CD4-positive, alpha-beta T cell treated with Interleukin-12 subunit alpha and Interleukin-12 subunit beta, for 1 hour (primary cell): Measurements from ENCODE around the gene ZNF783.
A peak's percentile ranks its signal among the peaks of the same experiment; 100 is the strongest.

Experiments used
- DNase-seq: peaks from one replicate; pipeline ENCODE4 v3.0.0-alpha.2; 2020

The ZNF783 gene

GRCh38 chr7:149283321-149283720 lies 21.3 kb downstream of the ZNF783 start:
- DNase-seq = no peak

GRCh38 chr7:149284343-149284742 lies 22.3 kb downstream of the ZNF783 start:
- DNase-seq = peak; percentile 60

- peak; percentile 99 for DNase-seq
These were observed 23.0 kb downstream of the ZNF783 start for GRCh38 chr7:149284850-149285585.

GRCh38 chr7:149285603-149286002 lies 23.6 kb downstream of the ZNF783 start:
- no peak for DNase-seq

- DNase-seq = no peak
These were observed 24.9 kb downstream of the ZNF783 start for GRCh38 chr7:149286811-149287400.

GRCh38 chr7:149287622-149288021 lies 25.6 kb downstream of the ZNF783 start:
- DNase-seq = no peak

- DNase-seq = no peak
These were observed 27.3 kb downstream of the ZNF783 start for GRCh38 chr7:149289262-149289661.

GRCh38 chr7:149289856-149290255 lies 27.9 kb downstream of the ZNF783 start:
- no peak for DNase-seq

- no peak for DNase-seq
These were observed 29.2 kb downstream of the ZNF783 start for GRCh38 chr7:149291036-149291780.

DNA sequence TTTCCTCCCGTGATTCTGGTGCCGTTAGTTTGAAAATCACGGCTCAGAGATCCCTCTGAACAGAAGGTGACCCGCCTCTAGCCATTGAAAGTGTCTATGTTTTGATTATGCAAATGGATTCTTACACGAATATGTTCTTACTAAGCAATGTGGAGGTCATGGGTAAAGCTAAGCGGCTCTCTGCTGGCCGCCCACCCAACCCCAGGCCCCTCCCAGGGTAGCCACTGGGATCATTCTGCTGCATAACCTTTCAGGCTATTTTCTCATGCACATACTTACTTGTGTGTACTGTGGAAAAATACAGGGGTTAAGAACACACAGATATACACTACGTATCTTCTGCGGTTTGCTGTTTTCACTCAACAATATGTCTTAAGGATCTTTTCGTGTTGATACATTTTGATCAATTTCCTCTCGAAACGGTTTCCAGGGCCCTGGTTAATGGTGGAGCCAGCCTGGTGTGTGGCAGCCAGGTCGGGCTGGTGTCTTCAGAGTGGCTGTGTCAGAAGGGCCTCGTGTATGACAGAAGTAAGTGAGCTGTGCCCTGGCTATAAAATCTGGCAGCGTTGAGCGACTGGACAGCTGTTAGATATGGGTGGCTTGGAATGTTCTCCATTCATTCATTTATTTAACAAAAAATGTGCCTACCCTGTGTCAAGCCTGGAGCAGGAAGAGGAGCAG lies 29.9 kb downstream of the ZNF783 start:
- DNase-seq = no peak

- no peak for DNase-seq
These were observed 30.4 kb downstream of the ZNF783 start for GRCh38 chr7:149292462-149292823.

DNA sequence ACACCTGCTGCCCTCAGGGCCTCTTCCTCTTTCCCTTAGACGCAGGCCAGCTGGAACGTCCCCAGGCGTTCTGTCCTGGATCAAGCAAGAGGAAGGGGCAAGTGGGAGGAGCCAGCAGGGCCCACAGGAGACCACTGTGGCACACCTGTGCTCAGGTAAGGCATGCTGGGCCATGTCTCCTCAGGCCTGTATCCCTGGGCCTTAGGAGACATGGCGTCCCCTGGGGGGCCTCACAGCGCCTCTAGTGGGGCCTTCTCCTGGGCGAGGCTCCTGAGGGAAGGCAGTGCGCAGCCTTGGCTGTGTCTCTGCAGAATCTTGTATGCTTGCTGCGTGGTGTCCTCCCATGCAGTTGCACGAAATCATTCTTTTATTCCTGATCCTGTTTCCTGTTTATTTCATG lies 31.3 kb downstream of the ZNF783 start:
- no peak for DNase-seq

GRCh38 chr7:149293946-149294633 lies 32.1 kb downstream of the ZNF783 start:
- no peak for DNase-seq

- DNase-seq = no peak
These were observed 32.9 kb downstream of the ZNF783 start for GRCh38 chr7:149294634-149295480.

DNA sequence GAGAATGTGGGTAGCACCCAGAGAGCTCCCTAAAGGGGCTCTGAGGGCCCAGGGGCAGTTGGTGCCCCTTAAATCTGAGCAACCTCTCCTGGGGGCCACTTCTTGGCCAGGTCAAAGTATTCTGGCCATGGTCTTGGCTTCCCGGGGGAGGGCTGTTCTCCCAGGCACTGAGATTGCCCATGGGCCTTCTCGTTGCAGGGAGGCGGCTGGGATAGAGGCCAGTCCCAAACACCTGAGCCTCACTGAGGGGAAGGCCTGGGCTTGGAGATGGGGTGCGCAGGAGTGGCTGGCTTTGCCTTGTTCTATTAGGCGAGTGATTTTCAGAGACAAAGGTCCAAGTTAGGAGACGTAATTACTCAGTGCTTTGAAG lies 33.5 kb downstream of the ZNF783 start:
- DNase-seq = no peak

- DNase-seq = no peak
These were observed 34.4 kb downstream of the ZNF783 start for GRCh38 chr7:149296368-149296767.

DNA sequence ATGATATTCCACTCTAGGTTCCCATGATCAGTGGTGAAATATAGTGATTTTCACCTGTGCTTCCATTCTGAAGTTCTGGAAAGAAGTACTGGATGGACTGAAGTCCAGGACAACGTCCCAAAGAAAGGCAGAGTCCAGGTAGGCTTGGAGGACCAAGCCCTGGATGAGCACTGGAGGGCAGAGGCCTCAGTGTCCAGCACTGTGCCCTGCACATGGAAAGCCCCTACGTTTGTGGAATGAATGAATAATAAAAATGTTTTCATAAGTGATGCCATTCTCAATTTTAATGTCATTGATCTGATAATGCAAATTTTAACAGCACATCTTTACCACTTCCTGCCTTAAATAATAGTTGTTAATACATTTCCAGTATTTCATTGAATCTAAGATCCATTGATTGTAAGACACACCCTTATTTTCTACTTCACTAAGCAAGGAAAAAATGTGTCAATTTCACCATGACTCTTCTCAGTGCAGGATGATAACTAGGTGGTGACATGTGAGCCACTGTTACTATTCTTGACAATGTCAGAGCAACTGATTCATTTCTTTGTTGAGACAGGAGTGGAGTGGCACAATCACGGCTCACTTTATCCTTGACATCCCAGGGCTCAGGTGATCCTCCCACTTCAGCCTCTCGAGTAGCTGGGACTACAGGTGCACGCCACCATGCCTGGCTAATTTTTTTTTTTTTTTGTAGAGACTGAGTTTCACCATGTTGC lies 35.2 kb downstream of the ZNF783 start:
- DNase-seq = no peak

DNA sequence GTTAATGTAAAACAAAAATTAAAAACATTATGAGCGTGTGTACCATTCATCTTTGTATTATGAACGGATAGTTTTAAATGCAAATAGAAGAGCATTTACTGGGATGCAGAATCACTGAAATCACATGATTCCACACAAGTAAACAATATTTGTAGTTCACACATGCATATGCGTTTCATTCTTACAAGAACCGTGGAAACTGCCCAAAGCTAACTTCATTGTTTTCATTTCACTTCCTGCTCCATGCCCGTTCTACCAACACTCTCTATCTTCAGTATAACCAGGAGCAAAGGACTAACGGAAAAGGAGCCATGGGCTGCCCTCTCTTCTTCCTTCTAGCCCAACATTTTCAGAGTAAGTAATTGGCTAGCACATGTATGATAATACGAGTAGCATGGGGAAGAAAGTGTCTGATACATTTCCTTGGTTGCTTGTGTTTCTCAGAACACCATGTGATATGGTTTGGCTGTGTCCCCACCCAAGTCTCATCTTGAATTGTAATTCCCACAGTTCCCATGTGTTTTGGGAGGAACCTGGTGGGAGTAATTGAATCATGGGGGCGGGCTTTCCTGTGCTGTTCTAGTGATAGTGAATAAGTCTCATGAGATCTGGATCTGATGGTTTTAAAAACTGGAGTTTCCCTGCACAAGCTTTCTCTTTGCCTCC lies 38.8 kb downstream of the ZNF783 start:
- DNase-seq = no peak

- no peak for DNase-seq
These were observed 40.2 kb downstream of the ZNF783 start for GRCh38 chr7:149302222-149302621.

DNA sequence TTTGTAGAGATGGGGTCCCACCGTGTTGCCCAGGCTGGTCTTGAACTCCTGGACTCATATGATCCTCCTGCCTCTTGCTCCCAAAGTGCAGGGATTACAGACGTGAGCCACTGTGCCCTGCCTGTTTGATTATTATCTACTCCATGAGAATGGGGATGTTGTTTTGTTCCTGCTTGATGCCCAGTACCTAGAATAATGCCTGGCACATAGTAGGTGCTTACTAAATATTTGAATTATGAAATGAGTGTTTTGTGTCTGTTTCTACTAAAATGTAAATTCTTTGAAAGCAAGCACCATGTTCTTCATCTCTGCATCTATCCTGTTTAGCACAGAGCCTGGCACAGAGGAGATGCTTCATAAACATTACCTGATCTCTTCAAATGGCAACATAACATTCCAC lies 40.9 kb downstream of the ZNF783 start:
- DNase-seq = no peak

DNA sequence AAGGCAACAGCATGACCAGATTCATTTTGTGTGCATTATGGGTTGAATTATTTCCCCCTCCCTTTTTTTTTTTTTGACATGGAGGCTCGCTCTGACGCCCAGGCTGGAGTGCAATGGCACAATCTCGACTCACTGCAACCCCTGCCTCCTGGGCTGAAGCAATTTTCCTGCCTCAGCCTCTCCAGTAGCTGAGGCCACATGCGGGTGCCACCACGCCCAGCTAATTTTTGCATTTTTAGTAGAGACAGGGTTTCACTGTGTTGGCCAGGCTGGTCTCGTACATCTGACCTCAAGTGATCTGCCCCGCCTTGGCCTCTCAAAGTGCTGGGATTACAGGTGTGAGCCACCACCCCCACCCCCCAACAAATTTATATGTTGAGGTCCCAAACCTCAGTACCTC lies 42.0 kb downstream of the ZNF783 start:
- DNase-seq = no peak
